WTC11 (cell line): ENCODE measurements around the gene MEGF11. TPM values are rescaled to one million over a fixed set of nuclear protein-coding genes. Genes with fewer than 3 reads are reported as not detected.

ENCODE experiments used
- ATAC-seq: fragments of 200-7000 bp; cut with Tn5 transposase; 2 replicates; pipeline ENCODE4 v1.10.0; 2021; ENCODE audit warnings: mild to moderate bottlenecking, moderate library complexity
- CTCF ChIA-PET: fragments of 300-600 bp; sonication (Branson Sonifier 250); formaldehyde crosslinking; loops from one replicate; lab custom pipeline; 2021; ENCODE audit warnings: antibody characterized with exemption; lab: Charles Lee
- POLR2A ChIA-PET: fragments of 350-600 bp; sonication (Branson Sonifier 250); formaldehyde crosslinking; loops from one replicate; lab custom pipeline; 2021; ENCODE audit warnings: antibody characterized with exemption; lab: Charles Lee
- DNase-seq: peaks from one replicate; pipeline ENCODE4 v3.0.0; 2021; ENCODE audit warnings: low spot score
- H3K27ac Mint-ChIP-seq: 2 replicates; pipeline ENCODE4 v1.8.0; 2021; ENCODE audit warnings: mixed read lengths
- H3K27me3 Mint-ChIP-seq: 2 replicates; pipeline ENCODE4 v1.8.0; 2021; ENCODE audit warnings: low read depth, mild to moderate bottlenecking, moderate library complexity, mixed read lengths
- H3K36me3 Mint-ChIP-seq: 2 replicates; pipeline ENCODE4 v1.8.0; 2021; ENCODE audit warnings: mixed read lengths
- H3K4me1 Mint-ChIP-seq: 2 replicates; pipeline ENCODE4 v1.8.0; 2022; ENCODE audit warnings: mixed read lengths
- H3K4me3 Mint-ChIP-seq: 2 replicates; pipeline ENCODE4 v1.8.0; 2021; ENCODE audit warnings: mild to moderate bottlenecking, moderate library complexity, mixed read lengths
- H3K9me3 Mint-ChIP-seq: 2 replicates; pipeline ENCODE4 v1.8.0; 2021; ENCODE audit warnings: mixed read lengths
- ATF1 ChIP-seq: sonication (generic); formaldehyde crosslinking; IDR thresholded peaks from 2 replicates; pipeline ENCODE4 v1.8.1; 2023; ENCODE audit warnings: mild to moderate bottlenecking, moderate library complexity, missing genetic modification reagents
- ETV6 ChIP-seq: sonication (generic); formaldehyde crosslinking; IDR thresholded peaks from 2 replicates; pipeline ENCODE4 v1.8.1; 2022; ENCODE audit warnings: mild to moderate bottlenecking, missing genetic modification reagents
- HMGXB4 ChIP-seq: sonication (generic); formaldehyde crosslinking; IDR thresholded peaks from 2 replicates; pipeline ENCODE4 v1.8.1; 2023; ENCODE audit warnings: mild to moderate bottlenecking, moderate library complexity, missing genetic modification reagents
- MYBL2 ChIP-seq: sonication (generic); formaldehyde crosslinking; IDR thresholded peaks from 2 replicates; pipeline ENCODE4 v1.8.1; 2023; ENCODE audit warnings: mild to moderate bottlenecking, moderate library complexity, missing genetic modification reagents
- NFYB ChIP-seq: sonication (generic); formaldehyde crosslinking; conservative IDR thresholded peaks from 2 replicates; pipeline ENCODE4 v1.8.0; 2022; ENCODE audit warnings: low read depth, missing genetic modification reagents
- NR1H2 ChIP-seq: sonication (generic); formaldehyde crosslinking; IDR thresholded peaks from 2 replicates; pipeline ENCODE4 v1.9.0; 2021; ENCODE audit warnings: mild to moderate bottlenecking, moderate library complexity, missing genetic modification reagents
- NR3C1 ChIP-seq: sonication (generic); formaldehyde crosslinking; conservative IDR thresholded peaks from 2 replicates; pipeline ENCODE4 v1.8.1; 2023; ENCODE audit warnings: low read depth, mild to moderate bottlenecking, missing genetic modification reagents
- OVOL2 ChIP-seq: fragments of 250-450 bp; sonication (Bioruptor Pico); IDR thresholded peaks from 2 replicates; pipeline ENCODE4 v1.9.0; 2021; ENCODE audit warnings: mild to moderate bottlenecking, borderline replicate concordance
- SMAD3 ChIP-seq: sonication (generic); formaldehyde crosslinking; IDR thresholded peaks from 2 replicates; pipeline ENCODE4 v1.8.0; 2022; ENCODE audit warnings: missing genetic modification reagents, mild to moderate bottlenecking, borderline replicate concordance
- SOX15 ChIP-seq: fragments of 250-450 bp; sonication (Bioruptor Pico); IDR thresholded peaks from 2 replicates; pipeline ENCODE4 v1.9.0; 2021; ENCODE audit warnings: mild to moderate bottlenecking
- SP1 ChIP-seq: sonication (generic); formaldehyde crosslinking; conservative IDR thresholded peaks from 2 replicates; pipeline ENCODE4 v1.8.1; 2022; ENCODE audit warnings: missing genetic modification reagents
- ZNF317 ChIP-seq: sonication (generic); formaldehyde crosslinking; IDR thresholded peaks from 2 replicates; pipeline ENCODE4 v1.8.1; 2023; ENCODE audit warnings: low read depth, mild to moderate bottlenecking, moderate library complexity, missing genetic modification reagents, borderline replicate concordance
- ZNF416 ChIP-seq: fragments of 250-450 bp; sonication (Bioruptor Pico); IDR thresholded peaks from 2 replicates; pipeline ENCODE4 v1.9.0; 2021; ENCODE audit warnings: mild to moderate bottlenecking, inconsistent platforms
- total RNA-seq: library from RNA; stranded (reverse); gene quantifications from 3 replicates; pipeline ENCODE4 v1.2.3, GENCODE V29; 2021
- TF ChIP-seq, protein P1 (sequence below): sonication (generic); formaldehyde crosslinking; conservative IDR thresholded peaks from 2 replicates; pipeline ENCODE4 v1.8.1; 2023; ENCODE audit warnings: mild to moderate bottlenecking, low read depth, missing genetic modification reagents, moderate library complexity
- TF ChIP-seq, protein P2 (sequence below): fragments of 250-450 bp; sonication (Bioruptor Pico); IDR thresholded peaks from 2 replicates; pipeline ENCODE4 v1.8.0; 2021; ENCODE audit warnings: mild to moderate bottlenecking
- TF ChIP-seq, protein P3 (sequence below): sonication (generic); formaldehyde crosslinking; conservative IDR thresholded peaks from 2 replicates; pipeline ENCODE4 v1.8.1; 2022; ENCODE audit warnings: mild to moderate bottlenecking, missing genetic modification reagents
- TF ChIP-seq, protein P4 (sequence below): sonication (generic); formaldehyde crosslinking; IDR thresholded peaks from 2 replicates; pipeline ENCODE4 v1.8.1; 2022; ENCODE audit warnings: missing genetic modification reagents, borderline replicate concordance

Gene MEGF11
- total RNA-seq, 1 experiment from 2014 or later, result 3.3 TPM

GRCh38 chr15:66237513-66238235 is 15.9 kb downstream of the MEGF11 start (continued):
- TF ChIP-seq, protein P1, sequence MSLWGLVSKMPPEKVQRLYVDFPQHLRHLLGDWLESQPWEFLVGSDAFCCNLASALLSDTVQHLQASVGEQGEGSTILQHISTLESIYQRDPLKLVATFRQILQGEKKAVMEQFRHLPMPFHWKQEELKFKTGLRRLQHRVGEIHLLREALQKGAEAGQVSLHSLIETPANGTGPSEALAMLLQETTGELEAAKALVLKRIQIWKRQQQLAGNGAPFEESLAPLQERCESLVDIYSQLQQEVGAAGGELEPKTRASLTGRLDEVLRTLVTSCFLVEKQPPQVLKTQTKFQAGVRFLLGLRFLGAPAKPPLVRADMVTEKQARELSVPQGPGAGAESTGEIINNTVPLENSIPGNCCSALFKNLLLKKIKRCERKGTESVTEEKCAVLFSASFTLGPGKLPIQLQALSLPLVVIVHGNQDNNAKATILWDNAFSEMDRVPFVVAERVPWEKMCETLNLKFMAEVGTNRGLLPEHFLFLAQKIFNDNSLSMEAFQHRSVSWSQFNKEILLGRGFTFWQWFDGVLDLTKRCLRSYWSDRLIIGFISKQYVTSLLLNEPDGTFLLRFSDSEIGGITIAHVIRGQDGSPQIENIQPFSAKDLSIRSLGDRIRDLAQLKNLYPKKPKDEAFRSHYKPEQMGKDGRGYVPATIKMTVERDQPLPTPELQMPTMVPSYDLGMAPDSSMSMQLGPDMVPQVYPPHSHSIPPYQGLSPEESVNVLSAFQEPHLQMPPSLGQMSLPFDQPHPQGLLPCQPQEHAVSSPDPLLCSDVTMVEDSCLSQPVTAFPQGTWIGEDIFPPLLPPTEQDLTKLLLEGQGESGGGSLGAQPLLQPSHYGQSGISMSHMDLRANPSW (CRISPR knock-in tag), result no peak
- no peak for TF ChIP-seq ATF1
- TF ChIP-seq, protein P2, sequence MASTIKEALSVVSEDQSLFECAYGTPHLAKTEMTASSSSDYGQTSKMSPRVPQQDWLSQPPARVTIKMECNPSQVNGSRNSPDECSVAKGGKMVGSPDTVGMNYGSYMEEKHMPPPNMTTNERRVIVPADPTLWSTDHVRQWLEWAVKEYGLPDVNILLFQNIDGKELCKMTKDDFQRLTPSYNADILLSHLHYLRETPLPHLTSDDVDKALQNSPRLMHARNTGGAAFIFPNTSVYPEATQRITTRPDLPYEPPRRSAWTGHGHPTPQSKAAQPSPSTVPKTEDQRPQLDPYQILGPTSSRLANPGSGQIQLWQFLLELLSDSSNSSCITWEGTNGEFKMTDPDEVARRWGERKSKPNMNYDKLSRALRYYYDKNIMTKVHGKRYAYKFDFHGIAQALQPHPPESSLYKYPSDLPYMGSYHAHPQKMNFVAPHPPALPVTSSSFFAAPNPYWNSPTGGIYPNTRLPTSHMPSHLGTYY (CRISPR knock-in tag), result no peak
- no peak for TF ChIP-seq NFYB
- TF ChIP-seq, protein P3, sequence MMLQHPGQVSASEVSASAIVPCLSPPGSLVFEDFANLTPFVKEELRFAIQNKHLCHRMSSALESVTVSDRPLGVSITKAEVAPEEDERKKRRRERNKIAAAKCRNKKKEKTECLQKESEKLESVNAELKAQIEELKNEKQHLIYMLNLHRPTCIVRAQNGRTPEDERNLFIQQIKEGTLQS (CRISPR knock-in tag), result no peak
- no peak for TF ChIP-seq NR3C1 (CRISPR knock-in tag)
- no peak for TF ChIP-seq ETV6 (CRISPR knock-in tag)
- TF ChIP-seq MYBL2 (CRISPR knock-in tag), result no peak
- TF ChIP-seq HMGXB4 (CRISPR knock-in tag), result no peak

- ATAC-seq, result no peak
- ChIA-PET CTCF (interaction anchor here (0.6 kb wide), 1 partner anchor 152 kb away, joined by 3 read pairs; no protein-coding TSS in a partner anchor), POLR2A (no interaction called here)
- DNase-seq, result no peak
- H3K27me3 Mint-ChIP-seq, result 0 out of 2 replicates have a peak, but pooled peaks cover 3% of the 10 kb centered on the region
- H3K36me3 Mint-ChIP-seq, result no peaks in the 10 kb centered on the region
- TF ChIP-seq SOX15 (CRISPR knock-in tag) (no peak), NR1H2 (CRISPR knock-in tag) (no peak), SP1 (CRISPR knock-in tag) (no peak), ZNF416 (CRISPR knock-in tag) (no peak), OVOL2 (CRISPR knock-in tag) (no peak), ZNF317 (no peak), SMAD3 (no peak)
- TF ChIP-seq, protein P4, sequence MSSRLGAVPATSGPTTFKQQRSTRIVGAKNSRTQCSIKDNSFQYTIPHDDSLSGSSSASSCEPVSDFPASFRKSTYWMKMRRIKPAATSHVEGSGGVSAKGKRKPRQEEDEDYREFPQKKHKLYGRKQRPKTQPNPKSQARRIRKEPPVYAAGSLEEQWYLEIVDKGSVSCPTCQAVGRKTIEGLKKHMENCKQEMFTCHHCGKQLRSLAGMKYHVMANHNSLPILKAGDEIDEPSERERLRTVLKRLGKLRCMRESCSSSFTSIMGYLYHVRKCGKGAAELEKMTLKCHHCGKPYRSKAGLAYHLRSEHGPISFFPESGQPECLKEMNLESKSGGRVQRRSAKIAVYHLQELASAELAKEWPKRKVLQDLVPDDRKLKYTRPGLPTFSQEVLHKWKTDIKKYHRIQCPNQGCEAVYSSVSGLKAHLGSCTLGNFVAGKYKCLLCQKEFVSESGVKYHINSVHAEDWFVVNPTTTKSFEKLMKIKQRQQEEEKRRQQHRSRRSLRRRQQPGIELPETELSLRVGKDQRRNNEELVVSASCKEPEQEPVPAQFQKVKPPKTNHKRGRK (CRISPR knock-in tag), result no peak
- TF ChIP-seq, protein P1 (CRISPR knock-in tag), result no peak
- H3K27ac Mint-ChIP-seq, result no peak overlapping the region
- no peak overlapping the region for H3K4me3 Mint-ChIP-seq
- peaks cover 12% of the 10 kb centered on the region for H3K4me1 Mint-ChIP-seq
- H3K9me3 Mint-ChIP-seq, result no peaks in the 10 kb centered on the region
Measured at GRCh38 chr15:66236806-66237375, 16.7 kb downstream of the MEGF11 start.
